GM15510 (cell line): ENCODE measurements around the gene AEBP1.

ENCODE experiments used
- POLR2A ChIP-seq: IDR thresholded peaks from 3 replicates; pipeline ENCODE4 v1.6.1; 2011; ENCODE audit warnings: borderline replicate concordance; ENCODE audit not compliant: insufficient read length; ENCODE audit errors: extremely low read depth

The AEBP1 gene

GRCh38 chr7:44087911-44088838, 16.0 kb upstream of the AEBP1 start:
- no peak for TF ChIP-seq POLR2A

GRCh38 chr7:44093102-44093641, 11.0 kb upstream of the AEBP1 start:
- TF ChIP-seq POLR2A, result no peak

- no peak for TF ChIP-seq POLR2A
Measured at GRCh38 chr7:44094365-44094764, 9.8 kb upstream of the AEBP1 start.

DNA sequence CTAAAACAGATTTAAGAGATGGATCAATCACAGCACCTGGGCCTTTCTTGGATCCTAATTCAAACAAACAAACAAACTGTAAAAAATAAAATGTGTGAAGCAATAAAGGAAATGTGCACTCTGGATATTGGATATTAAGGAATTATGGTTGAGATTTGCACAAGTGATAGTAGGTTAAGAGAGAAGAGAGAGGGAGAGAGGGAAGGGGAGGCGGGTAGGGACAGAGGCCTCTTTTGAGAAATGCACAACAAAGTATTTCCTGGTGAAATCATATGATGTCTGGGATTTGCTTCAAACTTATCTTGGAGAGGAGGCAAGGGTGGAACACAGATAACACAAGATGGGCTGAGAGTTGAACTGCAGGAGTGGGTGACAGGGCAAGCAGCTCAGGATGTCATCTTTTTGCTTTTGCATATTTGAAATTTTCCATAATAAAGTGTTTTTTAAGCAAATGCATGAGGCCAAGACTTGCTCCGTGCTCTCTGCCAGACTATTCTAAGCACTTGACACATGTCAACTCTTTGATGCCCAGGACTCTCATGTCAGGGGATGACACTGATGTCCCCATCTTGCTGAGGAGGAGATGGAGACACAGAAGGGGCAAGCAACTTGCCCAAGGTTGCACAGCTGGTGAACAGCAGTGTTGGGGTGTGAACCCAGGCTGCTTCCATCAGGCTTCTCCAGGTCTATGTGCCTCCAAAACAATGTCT, 9.1 kb upstream of the AEBP1 start:
- no peak for TF ChIP-seq POLR2A

GRCh38 chr7:44095781-44096180, 8.4 kb upstream of the AEBP1 start:
- TF ChIP-seq POLR2A, result no peak

GRCh38 chr7:44096326-44096881, 7.7 kb upstream of the AEBP1 start:
- TF ChIP-seq POLR2A, result no peak

DNA sequence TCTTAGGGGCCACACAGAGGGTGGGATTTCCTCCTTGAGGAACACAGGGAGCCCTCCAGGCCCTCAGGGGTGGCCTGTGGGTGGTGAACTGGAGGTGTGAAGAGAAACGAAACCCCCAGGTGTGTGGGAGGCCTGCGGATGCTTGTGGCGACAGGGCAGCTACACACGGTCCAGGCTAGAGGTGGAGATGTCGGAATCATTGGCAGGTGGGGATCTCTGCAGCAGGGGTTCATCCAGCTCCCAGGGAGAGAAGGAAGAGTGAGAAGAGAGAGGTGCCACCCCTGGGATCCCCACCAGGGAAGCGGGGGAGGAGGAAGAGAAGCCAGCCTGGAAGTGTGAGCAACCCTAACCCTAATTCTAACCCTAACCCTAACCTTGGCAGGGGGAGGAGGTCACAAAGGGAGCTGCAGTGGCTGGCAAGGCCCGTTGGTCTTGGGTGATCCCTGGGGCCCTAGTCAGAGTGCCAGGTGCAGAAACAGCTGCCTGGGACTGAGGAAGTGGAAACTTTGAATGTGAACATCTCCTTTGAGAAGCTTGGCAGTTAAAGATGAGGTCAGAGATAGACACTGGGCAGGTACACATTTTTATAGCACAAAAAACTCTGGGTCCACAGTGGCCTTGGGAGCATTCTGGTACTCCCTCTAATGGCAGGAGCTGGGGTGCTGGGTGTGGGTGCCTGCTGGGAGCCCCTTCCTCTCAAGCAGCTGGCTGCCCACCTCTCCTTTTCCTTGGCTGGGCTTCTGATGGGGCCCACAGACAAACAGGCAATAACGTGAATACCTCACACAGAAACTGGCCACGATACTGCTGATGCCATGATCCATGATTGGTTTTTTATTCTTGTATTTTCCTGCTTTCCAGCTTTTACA, 6.8 kb upstream of the AEBP1 start:
- no peak for TF ChIP-seq POLR2A

- TF ChIP-seq POLR2A, result no peak
Measured at GRCh38 chr7:44098092-44099068, 5.8 kb upstream of the AEBP1 start.

DNA sequence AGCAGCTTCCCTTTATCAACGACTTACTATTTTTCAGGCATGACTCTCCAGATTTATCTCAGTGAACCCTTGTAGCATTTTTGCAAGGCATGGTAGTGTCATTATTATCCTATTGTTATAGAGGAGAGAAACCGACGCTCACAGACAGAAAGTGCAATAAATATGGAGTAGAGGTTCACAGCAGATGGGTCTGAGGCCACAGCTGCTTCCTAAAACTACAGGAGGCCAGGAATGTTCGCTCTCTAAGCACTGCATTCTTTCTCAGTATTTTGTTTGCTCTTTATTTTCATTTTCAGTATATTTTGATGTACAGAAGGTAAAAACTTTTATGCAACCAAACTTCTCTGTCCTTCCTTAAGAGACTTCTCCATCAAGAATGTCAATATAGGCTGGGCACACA, 4.5 kb upstream of the AEBP1 start:
- no peak for TF ChIP-seq POLR2A

- TF ChIP-seq POLR2A, result no peak
Measured at GRCh38 chr7:44100458-44101302, 3.5 kb upstream of the AEBP1 start.

DNA sequence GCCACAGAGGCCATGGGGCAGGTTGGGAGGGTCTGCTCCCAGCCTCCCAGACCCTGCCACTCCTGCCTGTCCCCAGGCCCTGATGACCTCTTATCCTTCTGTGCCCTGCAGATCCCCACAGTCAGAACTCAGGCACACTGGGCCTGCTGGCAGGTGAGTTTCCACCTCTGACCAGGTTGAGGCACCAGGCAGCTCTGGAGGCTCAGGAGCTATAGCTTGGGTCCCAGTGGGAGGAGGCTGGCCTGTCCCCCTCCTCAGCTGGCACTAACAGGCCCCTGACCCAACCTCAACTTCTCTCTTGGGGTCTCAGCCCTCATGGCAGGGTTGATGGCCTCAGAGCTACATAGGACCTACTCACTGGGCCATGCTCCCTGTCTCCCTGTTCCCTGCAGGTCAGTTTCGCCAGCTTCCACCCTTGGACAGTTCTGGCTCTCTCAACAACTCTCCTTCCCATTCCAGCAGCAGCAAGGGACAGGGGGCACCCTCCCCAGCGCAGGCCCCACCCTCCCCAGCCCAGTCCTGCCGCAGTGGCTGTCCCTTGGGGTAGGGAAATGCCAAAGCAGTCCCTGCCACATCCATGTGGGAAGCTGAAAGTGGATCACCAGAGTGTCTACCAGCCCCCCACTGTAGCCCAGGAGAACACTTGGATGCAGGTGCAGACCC, 2.7 kb upstream of the AEBP1 start:
- no peak for TF ChIP-seq POLR2A
